ENCODE measurements around the gene PITX1. TPM values are rescaled to one million over a fixed set of nuclear protein-coding genes. Genes with fewer than 3 reads are reported as not detected.

Gene PITX1
- total RNA-seq, 2 donors from 2014 or later = not detected

GRCh38 chr5:135056316-135057030 lies 22.4 kb upstream of the PITX1 start:
- Mint-ChIP-seq H3K4me3 (no peak overlapping the region), H3K27ac (no peak overlapping the region), H3K4me1 (ENCODE audit: low read depth in 2 of 2) (no peaks in the 10 kb centered on the region), H3K27me3 (peaks cover 36 to 41% of the 10 kb centered on the region in 2 donors), H3K36me3 (no peaks in the 10 kb centered on the region), H3K9me3 (no peaks in the 10 kb centered on the region)
- DNase-seq (ENCODE audit: low spot score) (no peak), ATAC-seq (no peak)

DNA sequence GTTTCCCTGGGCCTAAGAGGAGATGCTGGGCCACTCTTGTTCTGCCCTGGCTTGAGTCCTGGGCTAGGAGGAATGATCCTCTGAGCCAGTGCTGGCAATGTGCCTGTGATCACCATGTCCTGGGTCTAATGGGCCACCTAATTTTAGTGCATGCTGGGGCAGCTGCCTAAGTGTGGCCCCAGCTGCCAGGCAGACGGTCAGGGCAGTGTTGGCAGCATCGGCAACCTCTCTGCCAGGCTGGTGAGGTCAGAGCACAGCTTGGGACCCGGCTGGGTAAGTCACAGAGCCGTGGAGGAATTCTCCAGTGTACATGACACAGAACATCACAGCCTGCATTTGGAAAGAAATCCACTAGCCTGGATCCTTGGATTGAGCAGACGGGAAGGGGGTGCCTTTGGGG lies 21.4 kb upstream of the PITX1 start:
- H3K4me3 Mint-ChIP-seq = no peak overlapping the region
- H3K9me3 Mint-ChIP-seq = no peaks in the 10 kb centered on the region
- DNase-seq (ENCODE audit: low spot score) = no peak
- ATAC-seq = no peak
- H3K36me3 Mint-ChIP-seq = no peaks in the 10 kb centered on the region
- H3K27me3 Mint-ChIP-seq = peaks cover 40 to 50% of the 10 kb centered on the region in 2 donors
- no peaks in the 10 kb centered on the region for H3K4me1 Mint-ChIP-seq (ENCODE audit: low read depth in 2 of 2)
- H3K27ac Mint-ChIP-seq = no peak overlapping the region

DNA sequence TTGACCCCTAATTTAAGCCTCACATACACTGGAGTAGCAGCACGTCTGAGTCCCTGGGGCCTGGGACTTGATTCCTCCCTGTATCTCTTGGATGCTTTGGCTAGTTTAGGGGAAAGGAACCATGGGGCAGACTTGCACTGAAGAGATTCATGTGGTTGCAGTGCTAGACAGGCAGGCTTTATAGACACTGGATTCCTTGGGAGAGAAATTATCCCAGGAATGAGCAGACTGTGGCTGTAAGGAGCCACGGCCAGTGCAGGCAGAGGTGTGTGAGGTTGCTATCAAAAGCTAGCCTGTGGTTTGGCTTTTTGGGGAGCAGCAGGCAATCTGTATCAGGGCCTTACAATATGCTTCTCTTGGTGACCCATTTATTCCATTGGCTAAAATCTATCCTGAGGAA lies 20.5 kb upstream of the PITX1 start:
- DNase-seq (ENCODE audit: low spot score) = no peak
- Mint-ChIP-seq H3K9me3 (no peaks in the 10 kb centered on the region), H3K4me3 (no peak overlapping the region), H3K27me3 (peaks cover 46 to 56% of the 10 kb centered on the region in 2 donors), H3K4me1 (ENCODE audit: low read depth in 2 of 2) (no peaks in the 10 kb centered on the region), H3K36me3 (no peaks in the 10 kb centered on the region), H3K27ac (no peak overlapping the region)
- ATAC-seq = no peak

- H3K27ac Mint-ChIP-seq = no peak overlapping the region
- H3K36me3 Mint-ChIP-seq = no peaks in the 10 kb centered on the region
- DNase-seq (ENCODE audit: low spot score) (no peak), ATAC-seq (no peak)
- H3K4me3 Mint-ChIP-seq = no peak overlapping the region
- H3K9me3 Mint-ChIP-seq = no peaks in the 10 kb centered on the region
- H3K27me3 Mint-ChIP-seq = peaks cover 49 to 61% of the 10 kb centered on the region in 2 donors
- H3K4me1 Mint-ChIP-seq (ENCODE audit: low read depth in 2 of 2) = no peaks in the 10 kb centered on the region
These were observed 20.0 kb upstream of the PITX1 start for GRCh38 chr5:135053989-135054388.

DNA sequence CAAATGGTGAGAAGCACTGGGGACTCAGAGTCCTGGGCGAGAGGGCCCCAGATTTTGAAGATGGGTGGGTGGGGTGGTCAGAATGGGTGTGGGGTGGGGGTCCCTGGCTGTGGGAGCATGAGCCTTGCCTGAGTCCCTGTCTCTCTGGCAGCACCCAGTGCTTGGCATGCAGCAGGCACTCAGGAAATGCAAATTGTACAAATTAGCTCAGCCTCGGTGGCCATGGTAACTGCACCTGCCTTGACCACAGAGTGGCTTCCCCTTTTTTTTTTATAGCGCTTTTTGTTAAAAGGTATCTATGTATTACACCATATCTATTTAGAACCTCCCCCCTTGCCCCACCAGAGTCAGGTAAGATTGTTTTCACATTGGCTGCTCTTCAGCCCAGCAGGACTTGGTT lies 19.2 kb upstream of the PITX1 start:
- Mint-ChIP-seq H3K27me3 (peaks cover 47 to 61% of the 10 kb centered on the region in 2 donors), H3K27ac (no peak overlapping the region), H3K9me3 (no peaks in the 10 kb centered on the region), H3K36me3 (no peaks in the 10 kb centered on the region), H3K4me3 (no peak overlapping the region), H3K4me1 (ENCODE audit: low read depth in 2 of 2) (no peaks in the 10 kb centered on the region)
- ATAC-seq = no peak
- no peak for DNase-seq (ENCODE audit: low spot score)

DNA sequence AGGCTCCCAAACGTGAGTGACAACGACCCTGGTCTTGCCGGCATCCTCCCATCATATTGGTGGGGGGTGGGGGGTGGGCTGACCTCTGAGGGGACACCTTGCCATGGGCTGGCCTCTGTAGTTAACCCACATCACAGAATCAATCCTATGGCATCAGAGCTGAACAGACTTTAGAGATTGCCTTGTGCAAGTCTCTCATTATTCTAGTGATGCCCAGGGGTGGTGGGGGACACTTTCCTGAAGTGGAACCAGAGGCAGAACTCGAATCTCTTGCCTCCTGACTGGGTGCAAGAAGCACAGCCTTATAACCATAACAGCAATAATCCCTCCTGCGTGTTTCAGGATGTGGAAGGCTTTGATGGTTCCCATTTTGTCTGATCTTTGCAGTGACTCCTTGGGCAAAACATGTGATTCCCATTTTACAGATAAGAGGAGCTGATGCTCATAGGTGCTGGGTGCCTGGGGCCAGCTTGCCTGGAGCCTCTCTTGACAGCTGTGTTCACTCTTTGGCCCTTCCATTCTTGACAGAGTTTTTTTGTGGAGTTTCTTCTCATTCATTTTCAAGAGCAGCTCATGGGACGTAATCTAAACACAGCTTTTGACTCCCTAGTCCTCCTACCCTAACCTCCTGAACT lies 18.6 kb upstream of the PITX1 start:
- peaks cover 47 to 61% of the 10 kb centered on the region in 2 donors for H3K27me3 Mint-ChIP-seq
- no peak overlapping the region for H3K27ac Mint-ChIP-seq
- no peaks in the 10 kb centered on the region for H3K36me3 Mint-ChIP-seq
- no peak overlapping the region for H3K4me3 Mint-ChIP-seq
- no peaks in the 10 kb centered on the region for H3K9me3 Mint-ChIP-seq
- no peak for DNase-seq (ENCODE audit: low spot score)
- no peak for ATAC-seq
- H3K4me1 Mint-ChIP-seq (ENCODE audit: low read depth in 2 of 2) = no peaks in the 10 kb centered on the region

DNA sequence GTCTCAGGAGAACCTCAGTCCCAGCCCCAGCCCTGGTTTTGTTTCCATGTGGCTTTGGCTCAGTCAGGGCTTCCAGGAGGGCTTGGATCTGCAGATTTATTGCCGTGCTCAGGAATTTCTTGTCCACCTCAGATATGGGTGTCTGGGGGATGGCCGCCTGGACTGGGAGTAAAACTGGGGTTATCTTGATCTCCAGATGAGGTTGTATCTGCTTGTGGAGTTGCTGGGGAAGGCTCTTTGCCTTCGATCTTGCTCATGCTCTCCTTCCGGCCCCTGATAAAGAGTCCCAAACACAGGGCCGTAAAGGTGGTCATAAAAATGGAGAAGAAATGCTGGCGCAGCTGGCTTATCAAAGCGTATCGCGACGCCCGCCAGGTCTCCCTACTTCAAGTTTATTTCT lies 17.8 kb upstream of the PITX1 start:
- Mint-ChIP-seq H3K4me1 (ENCODE audit: low read depth in 2 of 2) (no peaks in the 10 kb centered on the region), H3K27ac (no peak overlapping the region), H3K9me3 (no peaks in the 10 kb centered on the region), H3K4me3 (no peak overlapping the region), H3K27me3 (peaks cover 44 to 61% of the 10 kb centered on the region in 2 donors), H3K36me3 (no peaks in the 10 kb centered on the region)
- DNase-seq (ENCODE audit: low spot score) (no peak), ATAC-seq (no peak)

- H3K9me3 Mint-ChIP-seq = no peaks in the 10 kb centered on the region
- DNase-seq (ENCODE audit: low spot score) (no peak), ATAC-seq (no peak)
- H3K36me3 Mint-ChIP-seq = no peaks in the 10 kb centered on the region
- no peak overlapping the region for H3K27ac Mint-ChIP-seq
- H3K27me3 Mint-ChIP-seq = peaks cover 43 to 57% of the 10 kb centered on the region in 2 donors
- H3K4me3 Mint-ChIP-seq = no peak overlapping the region
- no peaks in the 10 kb centered on the region for H3K4me1 Mint-ChIP-seq (ENCODE audit: low read depth in 2 of 2)
These were observed 17.4 kb upstream of the PITX1 start for GRCh38 chr5:135051399-135051798.

- ATAC-seq (no peak), DNase-seq (ENCODE audit: low spot score) (no peak)
- Mint-ChIP-seq H3K27ac (no peak overlapping the region), H3K9me3 (no peaks in the 10 kb centered on the region), H3K4me3 (no peak overlapping the region), H3K36me3 (no peaks in the 10 kb centered on the region), H3K27me3 (peaks cover 44 to 51% of the 10 kb centered on the region in 2 donors), H3K4me1 (ENCODE audit: low read depth in 2 of 2) (no peaks in the 10 kb centered on the region)
These were observed 16.3 kb upstream of the PITX1 start for GRCh38 chr5:135050244-135050767.

GRCh38 chr5:135048930-135049329 lies 14.9 kb upstream of the PITX1 start:
- ATAC-seq = no peak

GRCh38 chr5:135048286-135048685 lies 14.3 kb upstream of the PITX1 start:
- DNase-seq (ENCODE audit: low spot score) (no peak), ATAC-seq (no peak)
- Mint-ChIP-seq H3K27me3 (peaks cover 43 to 47% of the 10 kb centered on the region in 2 donors), H3K27ac (no peak overlapping the region), H3K36me3 (no peaks in the 10 kb centered on the region), H3K4me3 (no peak overlapping the region), H3K4me1 (ENCODE audit: low read depth in 2 of 2) (no peaks in the 10 kb centered on the region), H3K9me3 (no peaks in the 10 kb centered on the region)

More at GRCh38 chr5:135048930-135049329, 14.9 kb upstream of the PITX1 start:
- no peaks in the 10 kb centered on the region for H3K9me3 Mint-ChIP-seq
- H3K27ac Mint-ChIP-seq = no peak overlapping the region
- no peaks in the 10 kb centered on the region for H3K36me3 Mint-ChIP-seq
- peaks cover 42 to 43% of the 10 kb centered on the region in 2 donors for H3K27me3 Mint-ChIP-seq
- no peak for DNase-seq (ENCODE audit: low spot score)
- no peak overlapping the region for H3K4me3 Mint-ChIP-seq
- no peaks in the 10 kb centered on the region for H3K4me1 Mint-ChIP-seq (ENCODE audit: low read depth in 2 of 2)

GRCh38 chr5:135047347-135047695 lies 13.3 kb upstream of the PITX1 start:
- no peak for ATAC-seq
- no peak for DNase-seq (ENCODE audit: low spot score)
- no peaks in the 10 kb centered on the region for H3K4me1 Mint-ChIP-seq (ENCODE audit: low read depth in 2 of 2)
- H3K36me3 Mint-ChIP-seq = no peaks in the 10 kb centered on the region
- peaks cover 43 to 49% of the 10 kb centered on the region in 2 donors for H3K27me3 Mint-ChIP-seq
- no peak overlapping the region for H3K4me3 Mint-ChIP-seq
- H3K9me3 Mint-ChIP-seq = no peaks in the 10 kb centered on the region
- H3K27ac Mint-ChIP-seq = no peak overlapping the region

- DNase-seq (ENCODE audit: low spot score) = no peak
- Mint-ChIP-seq H3K27ac (no peak overlapping the region), H3K9me3 (no peaks in the 10 kb centered on the region), H3K36me3 (no peaks in the 10 kb centered on the region), H3K27me3 (peaks cover 43 to 48% of the 10 kb centered on the region in 2 donors), H3K4me1 (ENCODE audit: low read depth in 2 of 2) (no peaks in the 10 kb centered on the region), H3K4me3 (no peak overlapping the region)
- ATAC-seq = no peak
These were observed 12.8 kb upstream of the PITX1 start for GRCh38 chr5:135046661-135047346.

DNA sequence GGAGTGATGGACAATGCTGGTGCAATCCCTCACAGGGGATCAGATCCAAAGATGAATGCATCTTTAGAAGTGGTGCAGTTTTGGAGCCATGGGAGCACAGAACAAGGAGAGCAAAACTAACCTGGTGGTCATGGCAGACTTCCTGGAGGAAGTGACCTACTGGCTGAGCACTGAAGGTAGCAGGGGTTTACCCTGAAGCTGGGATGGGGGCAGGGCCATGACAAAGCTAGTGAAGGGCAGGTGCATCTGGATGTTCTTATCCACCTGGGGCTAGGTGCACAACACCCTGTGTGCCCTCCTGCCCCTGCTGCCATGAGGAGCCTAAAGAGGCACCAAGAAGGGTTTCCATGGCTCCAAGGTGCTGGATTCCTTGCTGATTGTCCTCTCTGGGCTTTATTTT lies 11.5 kb upstream of the PITX1 start:
- Mint-ChIP-seq H3K4me3 (no peak overlapping the region), H3K27me3 (peaks cover 41 to 49% of the 10 kb centered on the region in 2 donors), H3K9me3 (no peaks in the 10 kb centered on the region), H3K36me3 (no peaks in the 10 kb centered on the region), H3K4me1 (ENCODE audit: low read depth in 2 of 2) (no peaks in the 10 kb centered on the region), H3K27ac (no peak overlapping the region)
- no peak for ATAC-seq
- no peak for DNase-seq (ENCODE audit: low spot score)
